Body of pancreas (tissue), 4 donors: ENCODE measurements around the gene BIRC6.
"Not testable (repeated sequence)": the region's sequence is repeated elsewhere in the genome, so short reads cannot be mapped to it uniquely, and the experiment has no call there.

Experiments used
- CTCF ChIP-seq, 7 experiments: fragments of 450-650 bp in 4 of 7; fragments of 200-600 bp in 3 of 7; sonication (generic) in 3 of 7; IDR thresholded peaks; one replicate each; pipeline ENCODE4 v1.5.1; 2016 to 2019; ENCODE audit warnings: antibody characterized with exemption in 7 of 7
- POLR2A ChIP-seq, 3 donors: fragments of 450-650 bp; IDR thresholded peaks; one replicate each; pipeline ENCODE4 v1.6.1; 2016; ENCODE audit warnings: antibody characterized with exemption in 3 of 3, mild to moderate bottlenecking in 2 of 3

GRCh38 chr2:32365679-32366078 is 8.9 kb downstream of the BIRC6 start:
- TF ChIP-seq CTCF, POLR2A (IDR thresholded peaks at IDR 0.05): not testable (repeated sequence)
